UCSD-AML1 (cell line): ENCODE results near the gene KBTBD4.
A peak's percentile ranks its signal among the peaks of the same experiment; 100 is the strongest.

Experiments
- DNase-seq: peaks from one replicate; lab custom pipeline; 2025; ENCODE audit not compliant: unreplicated experiment; lab: John Stamatoyannopoulos, UW

Gene KBTBD4

GRCh38 chr11:47578524-47579494 lies at the start of gene KBTBD4, which contains the start of gene NDUFS3:
KBTBD4 (minus strand) TSS chr11:47578970; CDS start chr11:47578951, 19 bp downstream.
NDUFS3 (plus strand) TSS chr11:47579074; CDS start chr11:47579092, 18 bp downstream.
- peak; percentile 90 for DNase-seq

- no peak for DNase-seq
These were observed 49.3 kb upstream of the KBTBD4 start for GRCh38 chr11:47628026-47628425.

- no peak for DNase-seq
These were observed 47.5 kb upstream of the KBTBD4 start for GRCh38 chr11:47626234-47626633.

GRCh38 chr11:47620836-47621378 lies 42.1 kb upstream of the KBTBD4 start:
- DNase-seq = no peak

GRCh38 chr11:47617417-47617809 lies 38.6 kb upstream of the KBTBD4 start:
- DNase-seq = no peak

- peak; percentile 21 for DNase-seq
These were observed 38.1 kb upstream of the KBTBD4 start for GRCh38 chr11:47616726-47617416.

GRCh38 chr11:47615249-47615648 lies 36.5 kb upstream of the KBTBD4 start:
- no peak for DNase-seq

- no peak for DNase-seq
These were observed 32.6 kb upstream of the KBTBD4 start for GRCh38 chr11:47611348-47611794.

GRCh38 chr11:47609675-47610074 lies 30.9 kb upstream of the KBTBD4 start:
- no peak for DNase-seq

GRCh38 chr11:47607380-47607779 lies 28.6 kb upstream of the KBTBD4 start:
- no peak for DNase-seq

- no peak for DNase-seq
These were observed 28.0 kb upstream of the KBTBD4 start for GRCh38 chr11:47606731-47607130.

GRCh38 chr11:47605921-47606320 lies 27.2 kb upstream of the KBTBD4 start:
- DNase-seq = no peak

- DNase-seq = no peak
These were observed 24.5 kb upstream of the KBTBD4 start for GRCh38 chr11:47603295-47603694.

GRCh38 chr11:47599902-47600301 lies 21.1 kb upstream of the KBTBD4 start:
- DNase-seq = no peak

- no peak for DNase-seq
These were observed 17.2 kb upstream of the KBTBD4 start for GRCh38 chr11:47595967-47596366.

- DNase-seq = no peak
These were observed 16.3 kb upstream of the KBTBD4 start for GRCh38 chr11:47595029-47595428.

GRCh38 chr11:47593934-47594855 lies 15.4 kb upstream of the KBTBD4 start, which contains the start of gene C1QTNF4:
C1QTNF4 (minus strand) TSS chr11:47594411; CDS start chr11:47590810, 3,601 bp downstream.
- DNase-seq = no peak

- DNase-seq = no peak
These were observed 14.7 kb upstream of the KBTBD4 start for GRCh38 chr11:47593492-47593933.

GRCh38 chr11:47592970-47593369 lies 14.2 kb upstream of the KBTBD4 start:
- DNase-seq = no peak

GRCh38 chr11:47592251-47592650 lies 13.5 kb upstream of the KBTBD4 start:
- no peak for DNase-seq
